Fibroblast of skin of right quadriceps (primary cell): Measurements from ENCODE around the gene DHRS9.
A peak's percentile ranks its signal among the peaks of the same experiment; 100 is the strongest.
"Not testable (repeated sequence)": the region's sequence is repeated elsewhere in the genome, so short reads cannot be mapped to it uniquely, and the experiment has no call there.

Experiments used
- DNase-seq: peaks from one replicate; pipeline ENCODE4 v3.0.0-alpha.2; 2013

Gene DHRS9

GRCh38 chr2:169069341-169069740 lies at the start of gene DHRS9:
DHRS9 (plus strand) TSS chr2:169069563; CDS start chr2:169081582, 12,019 bp downstream.
- DNase-seq: peak; percentile 18

GRCh38 chr2:169023161-169023560 lies 46.2 kb upstream of the DHRS9 start:
- no peak for DNase-seq

GRCh38 chr2:169026056-169026455 lies 43.3 kb upstream of the DHRS9 start:
- DNase-seq: no peak

GRCh38 chr2:169027234-169027633 lies 42.1 kb upstream of the DHRS9 start:
- DNase-seq: no peak

GRCh38 chr2:169029341-169029740 lies 40.0 kb upstream of the DHRS9 start:
- DNase-seq: no peak

GRCh38 chr2:169031202-169031601 lies 38.2 kb upstream of the DHRS9 start, which contains the start of gene ABCB11:
ABCB11 (minus strand) TSS chr2:169031324; CDS start chr2:169018125, 13,199 bp downstream.
- DNase-seq: no peak

- DNase-seq: no peak
Measured at GRCh38 chr2:169034256-169034655, 35.1 kb upstream of the DHRS9 start.

- DNase-seq: no peak
Measured at GRCh38 chr2:169034984-169035544, 34.3 kb upstream of the DHRS9 start.

- no peak for DNase-seq
Measured at GRCh38 chr2:169035887-169036286, 33.5 kb upstream of the DHRS9 start.

- no peak for DNase-seq
Measured at GRCh38 chr2:169036736-169037440, 32.5 kb upstream of the DHRS9 start.

- DNase-seq: no peak
Measured at GRCh38 chr2:169038338-169038757, 31.0 kb upstream of the DHRS9 start.

- no peak for DNase-seq
Measured at GRCh38 chr2:169039702-169040101, 29.7 kb upstream of the DHRS9 start.

- DNase-seq: no peak
Measured at GRCh38 chr2:169041594-169041993, 27.8 kb upstream of the DHRS9 start.

GRCh38 chr2:169042856-169043255 lies 26.5 kb upstream of the DHRS9 start:
- DNase-seq: no peak

- no peak for DNase-seq
Measured at GRCh38 chr2:169046440-169047151, 22.8 kb upstream of the DHRS9 start.

GRCh38 chr2:169047256-169048250 lies 21.8 kb upstream of the DHRS9 start:
- DNase-seq: no peak

GRCh38 chr2:169049142-169049541 lies 20.2 kb upstream of the DHRS9 start:
- DNase-seq: no peak

- DNase-seq: no peak
Measured at GRCh38 chr2:169050476-169051240, 18.7 kb upstream of the DHRS9 start.

GRCh38 chr2:169054575-169054974 lies 14.8 kb upstream of the DHRS9 start:
- DNase-seq: not testable (repeated sequence)

GRCh38 chr2:169064199-169064598 lies 5.2 kb upstream of the DHRS9 start:
- not testable (repeated sequence) for DNase-seq

GRCh38 chr2:169065422-169065821 lies 3.9 kb upstream of the DHRS9 start:
- DNase-seq: no peak
